LNCaP clone FGC (cell line): ENCODE measurements around the gene LIF.

Experiments
- DNase-seq: peaks from one replicate; pipeline ENCODE4 v3.0.0-alpha.2; 2011; ENCODE audit warnings: low read depth
- H3K4me3 ChIP-seq: 2 replicates; pipeline ENCODE4 v1.5.1; 2011; ENCODE audit warnings: mild to moderate bottlenecking, low read depth, low read length, control low read depth
- CTCF ChIP-seq: IDR thresholded peaks from 2 replicates; pipeline ENCODE4 v1.5.1; 2012; ENCODE audit warnings: mild to moderate bottlenecking; ENCODE audit not compliant: control insufficient read depth, insufficient read depth; ENCODE audit errors: extremely low read depth

The LIF gene

GRCh38 chr22:30197389-30197788 is 49.2 kb downstream of the LIF start:
- no peak for TF ChIP-seq CTCF
- no peak overlapping the region for H3K4me3 ChIP-seq
- no peak for DNase-seq

- no peak for DNase-seq
- TF ChIP-seq CTCF, result no peak
- no peak overlapping the region for H3K4me3 ChIP-seq
Measured at GRCh38 chr22:30196880-30197336, 49.7 kb downstream of the LIF start.

DNA sequence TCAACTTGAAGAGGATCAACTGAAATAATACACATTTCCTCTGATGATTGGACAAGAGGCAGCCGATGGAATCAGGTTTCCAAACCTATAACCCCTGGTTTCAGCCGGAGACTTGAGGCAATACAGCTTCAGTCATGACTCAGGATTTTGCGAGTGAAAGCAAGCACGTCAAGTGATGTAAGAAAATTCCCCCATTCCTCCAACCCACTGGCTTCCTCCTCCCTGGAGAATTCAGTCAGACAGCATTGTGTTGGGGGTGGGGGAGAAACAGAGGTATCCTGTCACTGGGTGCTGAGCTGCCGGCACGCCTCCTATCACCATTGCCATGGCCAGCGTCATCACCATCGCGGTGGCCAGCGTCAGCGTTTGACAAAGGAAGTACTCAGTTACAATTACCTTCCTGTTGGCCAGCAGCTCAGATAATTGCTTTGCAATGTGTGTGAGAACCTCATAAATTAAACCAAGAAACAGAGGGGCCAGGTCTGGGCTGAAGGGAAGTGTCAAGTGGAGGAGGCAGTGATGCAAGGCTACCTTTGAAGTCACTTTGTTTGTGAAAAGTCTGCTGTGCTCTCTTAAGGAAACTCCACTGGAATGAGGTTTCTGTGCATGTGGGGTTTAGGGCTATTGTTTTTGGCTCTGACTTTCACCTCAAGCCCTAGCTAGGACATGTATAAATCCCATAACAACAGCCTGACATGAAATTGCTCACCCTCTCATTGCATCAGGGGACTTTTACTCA is 50.2 kb downstream of the LIF start:
- DNase-seq, result no peak
- no peak overlapping the region for H3K4me3 ChIP-seq
- TF ChIP-seq CTCF, result no peak

DNA sequence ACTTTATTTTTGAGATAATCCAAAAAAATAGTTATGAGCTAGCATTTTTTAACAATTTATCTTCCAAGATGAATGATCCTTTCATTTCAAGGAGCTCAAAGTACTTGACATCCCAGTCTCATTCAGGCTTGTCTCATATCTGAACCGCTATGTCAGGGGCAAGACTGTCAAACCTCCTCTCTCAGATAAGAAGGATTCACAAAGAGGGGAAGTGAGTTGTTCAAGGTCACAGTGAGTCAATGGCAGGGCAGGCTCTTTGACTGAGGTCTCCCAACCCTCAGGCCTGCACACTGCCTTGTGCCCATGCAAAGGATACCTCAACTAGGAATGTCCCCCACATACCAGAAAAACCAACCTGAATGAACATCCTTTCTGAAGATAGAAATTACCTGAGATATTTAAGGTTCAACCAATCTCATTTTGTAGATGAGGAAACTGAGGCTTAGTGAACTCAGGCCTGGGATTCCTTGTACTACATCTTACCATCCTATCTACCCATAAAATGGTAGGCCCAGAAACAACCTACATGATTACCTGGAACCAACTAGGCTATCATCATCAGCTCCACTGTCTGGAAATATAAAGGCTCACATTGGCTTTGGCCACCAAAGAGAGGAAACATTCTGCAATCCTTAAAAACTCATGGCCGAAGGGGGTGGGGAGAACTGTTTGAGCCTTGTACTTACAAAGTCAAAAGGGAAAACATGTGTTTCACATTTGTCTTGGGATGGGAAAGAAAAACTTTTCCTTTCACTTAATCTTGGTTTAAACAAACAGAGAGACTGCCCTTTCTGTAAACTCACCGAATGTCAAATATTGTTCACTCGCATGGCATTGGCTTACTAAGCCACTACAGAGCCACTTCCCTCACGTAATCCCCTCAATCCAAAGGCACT is 51.1 kb downstream of the LIF start:
- no peak for DNase-seq
- H3K4me3 ChIP-seq, result no peak overlapping the region
- TF ChIP-seq CTCF, result no peak

DNA sequence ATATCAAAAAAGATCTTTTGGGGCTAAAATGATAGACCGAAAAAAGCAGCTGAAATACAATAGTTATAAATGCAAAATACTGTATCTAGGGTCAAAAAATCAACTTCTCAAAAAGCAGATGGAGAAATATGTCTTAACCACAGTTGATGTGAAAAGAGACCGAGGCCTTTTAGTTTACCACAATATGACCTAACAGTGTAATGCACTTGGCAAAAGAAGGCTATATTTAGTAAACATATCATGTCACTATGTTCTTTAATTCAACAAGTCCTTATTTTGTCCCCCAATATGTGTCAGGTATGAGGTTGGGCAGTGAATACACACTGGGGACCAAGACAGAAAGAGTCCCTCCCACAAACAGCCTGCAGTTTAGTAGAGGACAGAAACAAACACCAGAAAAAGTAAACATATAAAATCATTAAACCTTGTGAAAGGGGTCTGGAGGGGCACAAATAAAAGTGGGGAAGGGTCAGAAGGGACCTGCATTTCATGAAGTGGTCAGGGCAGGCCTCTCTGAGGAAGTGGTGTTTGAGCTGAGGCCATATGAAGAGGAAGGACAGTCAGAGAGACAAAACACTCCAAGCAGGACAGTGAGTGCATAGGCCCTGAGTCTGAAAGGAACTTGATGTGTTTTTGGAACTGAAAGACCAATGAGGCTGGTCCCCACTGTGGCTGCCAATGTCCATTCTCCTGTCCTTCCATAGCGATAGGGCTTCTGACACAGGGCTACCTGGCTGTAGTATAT is 53.4 kb downstream of the LIF start:
- DNase-seq, result no peak
- no peak overlapping the region for H3K4me3 ChIP-seq
- TF ChIP-seq CTCF, result no peak

DNA sequence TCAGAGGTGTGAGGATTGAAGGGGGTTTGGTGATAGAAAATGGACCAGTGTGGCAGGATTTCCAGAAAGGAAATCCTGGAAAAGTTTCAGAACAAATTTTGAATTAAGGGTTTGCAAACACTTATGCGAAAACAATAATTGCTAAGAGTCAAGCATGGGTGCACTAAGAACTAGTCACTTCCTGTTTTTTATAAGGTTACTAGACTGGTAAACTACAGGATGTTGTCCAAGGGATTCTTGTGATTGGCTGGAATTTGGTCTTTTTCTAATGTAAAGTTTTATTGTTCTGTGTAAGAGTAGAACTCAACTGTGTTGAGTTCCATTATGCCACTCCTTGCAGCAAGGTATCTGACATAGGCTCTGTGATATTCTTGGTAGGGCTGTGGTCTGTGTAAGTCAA is 54.1 kb downstream of the LIF start:
- no peak for TF ChIP-seq CTCF
- no peak for DNase-seq

More for the DNA sequence above, 54.1 kb downstream of the LIF start:
- H3K4me3 ChIP-seq, result no peak overlapping the region
